Ascending aorta (tissue), 2 donors: ENCODE measurements around the gene OXT. TPM values are rescaled to one million over a fixed set of nuclear protein-coding genes. Genes with fewer than 3 reads are reported as not detected.

Experiments
- DNase-seq, 2 donors: peaks; one replicate each; pipeline ENCODE4 v3.0.0-alpha.2; 2019; ENCODE audit warnings: low spot score in 2 of 2
- H3K27ac ChIP-seq, 2 donors: fragments of 200-600 bp; sonication (generic); one replicate each; pipeline ENCODE4 v1.5.1; 2016 to 2017; ENCODE audit warnings: mild to moderate bottlenecking in 1 of 2
- H3K27me3 ChIP-seq: fragments of 200-600 bp; sonication (generic); one replicate; pipeline ENCODE4 v1.5.1; 2017
- H3K36me3 ChIP-seq, 2 donors: fragments of 200-600 bp; sonication (generic); one replicate each; pipeline ENCODE4 v1.5.1; 2016
- H3K4me1 ChIP-seq, 2 donors: fragments of 200-600 bp; sonication (generic); one replicate each; pipeline ENCODE4 v1.5.1; 2016 to 2017; ENCODE audit warnings: mild to moderate bottlenecking in 1 of 2
- H3K4me3 ChIP-seq, 2 donors: fragments of 200-600 bp; sonication (generic); one replicate each; pipeline ENCODE4 v1.5.1; 2016 to 2017; ENCODE audit warnings: mild to moderate bottlenecking in 1 of 2
- H3K9me3 ChIP-seq, 2 donors: fragments of 200-600 bp; sonication (generic); one replicate each; pipeline ENCODE4 v1.5.1; 2016
- intact Hi-C: fragments of 100-400 bp; cut with DNase I; formaldehyde crosslinking; loops from one replicate; pipeline ENCODE4 v1.15.1; 2023
- total RNA-seq: library from RNA; depleted of rRNA; stranded (reverse); fragments of >200 nt; gene quantifications from one replicate; pipeline ENCODE4 v1.1.0, GENCODE V29; 2016
- TF ChIP-seq, protein P1 (sequence below), 3 experiments: fragments of 200-600 bp in 2 of 3; fragments of 450-650 bp in 1 of 3; sonication (generic) in 2 of 3; IDR thresholded peaks; one replicate each; pipeline ENCODE4 v1.5.1; 2016 to 2019; ENCODE audit warnings: antibody characterized with exemption in 3 of 3, mild to moderate bottlenecking in 1 of 3, moderate library complexity in 1 of 3

OXT gene
- total RNA-seq, 1 donor from 2014 or later = not detected

DNA sequence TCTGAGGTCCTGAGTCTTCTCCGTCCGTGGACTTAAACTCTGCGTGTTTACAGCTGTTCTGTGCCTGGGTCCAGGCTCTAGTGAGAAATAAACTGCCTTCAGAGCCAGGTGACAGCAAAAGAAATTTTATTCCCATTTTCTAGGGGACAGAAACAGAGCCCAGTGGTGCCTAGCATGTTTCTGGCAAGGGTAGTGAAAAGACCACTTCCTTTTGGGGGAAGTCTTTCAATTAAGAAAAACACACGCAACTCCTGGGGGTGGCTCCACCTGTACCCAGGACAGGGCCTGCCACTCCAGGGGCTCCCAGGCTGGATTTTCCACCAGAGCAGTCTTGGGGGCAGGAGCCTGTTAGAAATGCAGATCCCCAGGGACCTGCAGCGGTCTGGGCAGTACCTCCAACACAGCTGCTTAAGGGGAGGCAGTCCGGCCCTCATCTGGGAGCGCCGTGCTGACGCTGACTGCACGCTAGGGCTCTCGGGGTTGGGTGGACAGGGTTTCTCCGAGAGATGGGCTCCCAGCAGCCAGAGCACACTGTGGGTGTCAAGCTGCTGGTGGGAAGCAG is 36.1 kb downstream of the OXT start:
- H3K4me3 ChIP-seq = no peak overlapping the region
- no peaks in the 10 kb centered on the region for H3K4me1 ChIP-seq
- TF ChIP-seq, protein P1, sequence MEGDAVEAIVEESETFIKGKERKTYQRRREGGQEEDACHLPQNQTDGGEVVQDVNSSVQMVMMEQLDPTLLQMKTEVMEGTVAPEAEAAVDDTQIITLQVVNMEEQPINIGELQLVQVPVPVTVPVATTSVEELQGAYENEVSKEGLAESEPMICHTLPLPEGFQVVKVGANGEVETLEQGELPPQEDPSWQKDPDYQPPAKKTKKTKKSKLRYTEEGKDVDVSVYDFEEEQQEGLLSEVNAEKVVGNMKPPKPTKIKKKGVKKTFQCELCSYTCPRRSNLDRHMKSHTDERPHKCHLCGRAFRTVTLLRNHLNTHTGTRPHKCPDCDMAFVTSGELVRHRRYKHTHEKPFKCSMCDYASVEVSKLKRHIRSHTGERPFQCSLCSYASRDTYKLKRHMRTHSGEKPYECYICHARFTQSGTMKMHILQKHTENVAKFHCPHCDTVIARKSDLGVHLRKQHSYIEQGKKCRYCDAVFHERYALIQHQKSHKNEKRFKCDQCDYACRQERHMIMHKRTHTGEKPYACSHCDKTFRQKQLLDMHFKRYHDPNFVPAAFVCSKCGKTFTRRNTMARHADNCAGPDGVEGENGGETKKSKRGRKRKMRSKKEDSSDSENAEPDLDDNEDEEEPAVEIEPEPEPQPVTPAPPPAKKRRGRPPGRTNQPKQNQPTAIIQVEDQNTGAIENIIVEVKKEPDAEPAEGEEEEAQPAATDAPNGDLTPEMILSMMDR (IDR thresholded peaks at IDR 0.05) = no peak
- H3K36me3 ChIP-seq = peaks cover 15 to 27% of the 10 kb centered on the region in 2 donors
- intact Hi-C loops = no loop called here
- H3K27ac ChIP-seq = no peak overlapping the region
- DNase-seq = no peak
- no peaks in the 10 kb centered on the region for H3K9me3 ChIP-seq
- no peaks in the 10 kb centered on the region for H3K27me3 ChIP-seq

DNA sequence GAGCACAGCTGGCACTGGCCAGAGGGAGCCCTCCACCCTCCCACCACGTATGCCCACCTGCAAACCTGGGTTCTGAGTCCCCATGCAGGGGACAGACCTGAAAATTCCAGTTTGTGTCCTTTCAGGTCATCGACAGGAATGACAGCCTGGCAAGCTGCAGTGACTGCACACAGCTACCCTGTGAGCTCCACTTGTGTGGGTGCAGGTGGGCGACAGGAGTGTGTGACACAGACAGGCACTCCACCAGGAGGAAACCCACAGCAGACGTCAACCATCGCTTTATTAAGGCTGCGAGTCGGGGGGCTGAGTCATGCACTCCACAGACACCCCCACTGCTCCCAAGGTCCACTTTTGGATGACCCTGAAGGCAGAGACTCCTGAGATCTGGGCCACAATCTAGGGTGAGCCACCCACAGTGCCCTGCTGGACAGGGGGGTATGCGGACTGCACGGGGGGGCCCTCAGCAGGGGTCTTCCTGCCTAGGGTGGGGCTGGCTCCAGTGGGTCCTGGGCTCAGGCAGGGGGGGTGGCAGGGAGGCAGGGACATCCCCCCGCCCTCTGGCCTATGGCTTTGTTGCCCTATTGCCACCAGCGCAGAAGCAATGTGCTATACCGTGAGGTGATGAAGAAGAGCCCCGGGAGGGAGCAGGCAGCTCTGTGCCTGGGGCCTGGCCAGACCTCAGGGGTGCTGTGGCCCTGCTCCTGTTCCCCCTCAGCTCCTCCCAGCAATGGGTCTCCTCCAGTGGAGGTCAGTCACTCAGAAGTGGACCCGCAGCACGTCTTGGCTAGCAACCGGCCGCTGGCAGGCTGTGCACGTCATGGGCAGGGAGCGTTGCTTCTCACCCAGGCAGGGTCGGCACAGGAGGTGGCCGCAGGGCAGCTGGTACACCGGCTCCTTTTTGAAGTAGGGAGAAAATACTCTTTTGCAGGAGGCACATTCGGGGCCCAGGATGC is 38.2 kb downstream of the OXT start:
- DNase-seq = no peak
- no peak overlapping the region for H3K27ac ChIP-seq
- peaks cover 15 to 39% of the 10 kb centered on the region in 2 donors for H3K36me3 ChIP-seq
- H3K4me3 ChIP-seq = no peak overlapping the region
- intact Hi-C loops = no loop called here
- TF ChIP-seq, protein P1 (IDR thresholded peaks at IDR 0.05) = no peak
- H3K27me3 ChIP-seq = no peaks in the 10 kb centered on the region
- no peaks in the 10 kb centered on the region for H3K9me3 ChIP-seq
- H3K4me1 ChIP-seq = no peaks in the 10 kb centered on the region

DNA sequence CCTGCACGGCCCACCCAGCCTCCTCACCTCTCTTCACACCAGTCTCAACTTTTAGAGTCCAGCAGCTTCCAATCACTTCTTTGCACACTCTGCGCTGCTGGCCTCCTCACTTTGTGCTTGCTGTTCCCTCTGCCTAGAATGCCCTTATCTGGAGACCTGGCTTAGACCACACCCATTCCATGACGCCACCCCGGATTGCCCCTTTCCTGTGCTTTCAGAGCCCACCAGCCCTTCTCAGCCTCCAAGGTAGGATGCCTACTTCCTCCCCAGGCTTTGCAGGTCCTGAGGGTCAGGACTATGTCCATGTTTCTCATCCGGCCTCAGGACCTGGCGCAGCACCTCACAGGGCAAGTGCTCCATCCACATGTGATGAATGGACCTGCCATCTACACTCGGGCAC is 40.1 kb downstream of the OXT start:
- Histone ChIP-seq H3K27me3 (no peaks in the 10 kb centered on the region), H3K4me1 (no peaks in the 10 kb centered on the region), H3K9me3 (no peaks in the 10 kb centered on the region), H3K4me3 (no peak overlapping the region), H3K27ac (no peak overlapping the region), H3K36me3 (peaks cover 15 to 37% of the 10 kb centered on the region in 2 donors)
- intact Hi-C loops = no loop called here
- TF ChIP-seq, protein P1 (IDR thresholded peaks at IDR 0.05) = no peak
- no peak for DNase-seq

DNA sequence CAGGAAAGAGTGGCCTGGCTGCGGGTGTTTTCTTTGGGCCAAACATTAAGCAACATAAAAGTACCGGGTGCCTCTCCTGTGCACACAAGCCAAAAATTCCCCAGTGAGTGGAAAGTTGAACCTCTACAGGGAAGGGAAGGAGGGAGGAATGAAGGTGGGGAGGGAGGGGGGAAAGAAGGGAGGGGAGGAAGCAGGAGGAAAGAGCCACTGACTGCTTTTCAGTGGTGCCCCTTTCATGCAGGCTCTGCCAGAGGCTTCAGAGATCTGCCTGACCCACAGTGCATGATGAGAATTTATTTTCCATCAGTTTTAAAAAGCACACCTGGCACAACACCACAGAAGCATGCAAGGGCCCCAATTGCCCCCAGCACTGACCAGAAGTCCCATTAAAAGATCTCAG is 40.6 kb downstream of the OXT start:
- no peak for DNase-seq
- H3K27ac ChIP-seq = no peak overlapping the region
- TF ChIP-seq, protein P1 (IDR thresholded peaks at IDR 0.05) = no peak
- intact Hi-C loops = no loop called here
- H3K27me3 ChIP-seq = no peaks in the 10 kb centered on the region
- H3K4me3 ChIP-seq = no peak overlapping the region
- no peaks in the 10 kb centered on the region for H3K9me3 ChIP-seq
- H3K4me1 ChIP-seq = no peaks in the 10 kb centered on the region
- peaks cover 15 to 36% of the 10 kb centered on the region in 2 donors for H3K36me3 ChIP-seq

DNA sequence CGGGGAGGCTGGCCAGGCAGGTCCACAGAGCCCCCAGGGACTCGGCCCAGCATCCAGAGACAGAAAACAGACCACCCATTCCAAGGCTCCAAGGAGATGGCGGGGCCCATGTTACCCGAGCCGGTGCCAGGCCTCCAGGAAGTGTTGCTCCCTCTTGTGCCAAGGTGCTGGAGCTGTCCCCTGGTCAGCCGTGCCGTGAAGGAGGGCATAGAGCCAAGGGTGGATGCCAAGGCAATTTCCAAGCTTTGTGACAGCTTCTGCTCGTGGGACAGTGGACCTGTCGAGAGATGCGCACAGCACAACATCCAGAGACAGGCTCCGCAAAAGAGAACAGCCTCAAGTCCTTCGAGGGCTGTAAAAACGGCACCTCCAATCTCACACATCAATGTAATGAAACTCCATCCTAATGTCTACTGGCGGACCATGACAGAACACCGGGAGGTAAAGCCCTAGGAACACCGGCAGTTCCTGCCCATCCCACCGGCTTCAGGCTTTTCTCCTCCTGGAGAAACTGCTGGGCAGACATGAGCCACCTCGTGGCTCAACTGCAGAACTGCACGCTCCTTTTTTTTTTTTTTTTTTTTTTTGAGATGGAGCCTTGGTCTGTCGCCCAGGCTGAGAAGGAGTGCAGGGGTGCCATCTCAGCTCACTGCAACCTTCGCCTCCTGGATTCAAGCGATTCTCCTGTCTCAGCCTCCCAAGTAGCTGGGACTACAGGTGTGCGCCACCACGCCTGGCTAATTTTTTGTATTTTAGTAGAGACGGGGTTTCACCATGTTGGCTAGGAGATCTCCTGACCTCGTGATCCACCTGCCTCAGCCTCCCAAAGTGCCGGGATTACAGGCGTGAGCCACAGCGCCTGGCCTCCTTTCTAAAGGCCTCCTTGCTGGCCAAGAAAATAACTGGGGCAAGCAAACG is 44.0 kb downstream of the OXT start:
- Histone ChIP-seq H3K4me1 (peaks cover 0 to 5% of the 10 kb centered on the region in 2 donors), H3K27me3 (no peaks in the 10 kb centered on the region), H3K27ac (no peak overlapping the region), H3K9me3 (no peaks in the 10 kb centered on the region), H3K4me3 (no peak overlapping the region), H3K36me3 (peaks cover 0 to 17% of the 10 kb centered on the region in 2 donors)
- DNase-seq = no peak
- intact Hi-C loops = loop anchor here (2.0 kb wide), 1 partner anchor 63 kb away; no protein-coding TSS in a partner anchor
- TF ChIP-seq, protein P1 (IDR thresholded peaks at IDR 0.05) = peak in 2 of 3 experiments; percentile 65 to 73
